Measurements from ENCODE around the gene GTF3C5. TPM values are rescaled to one million over a fixed set of nuclear protein-coding genes. Genes with fewer than 3 reads are reported as not detected.

Gene GTF3C5
- polyA plus RNA-seq, 1 donor from 2014 or later = 103 TPM

GRCh38 chr9:133004999-133005760, 25.6 kb upstream of the GTF3C5 start:
- Histone ChIP-seq H3K27ac (ENCODE audit: low read length) (no peak overlapping the region), H3K27me3 (ENCODE audit: insufficient read depth, low read depth, low read length) (no peaks in the 10 kb centered on the region), H3K79me2 (replicated peaks; ENCODE audit: insufficient read depth, low read length) (no peaks in the 10 kb centered on the region), H3F3A (ENCODE audit: insufficient read depth, low read length, poor library complexity, severe bottlenecking) (no peaks in the 10 kb centered on the region), H3K9ac (ENCODE audit: low read length) (no peak overlapping the region), H3K4me2 (ENCODE audit: low read length) (no peak overlapping the region), H3K36me3 (ENCODE audit: insufficient read depth, low read length) (no peaks in the 10 kb centered on the region), H3K4me3 (ENCODE audit: low read length) (no peak overlapping the region), H3K9me3 (ENCODE audit: low read length) (no peaks in the 10 kb centered on the region), H4K20me1 (ENCODE audit: insufficient read depth) (no peaks in the 10 kb centered on the region), H3K9me2 (ENCODE audit: insufficient read depth, low read length) (no peaks in the 10 kb centered on the region), H2AFZ (ENCODE audit: low read depth, low read length) (no peak overlapping the region)
- no peak for TF ChIP-seq EZH2 (IDR thresholded peaks at IDR 0.05; ENCODE audit: borderline replicate concordance, insufficient read depth, low read length, poor library complexity, severe bottlenecking)
- TF ChIP-seq MXI1 (conservative IDR thresholded peaks at IDR 0.05; ENCODE audit: poor library complexity, severe bottlenecking) = no peak
- TF ChIP-seq CTCF (IDR thresholded peaks at IDR 0.05; ENCODE audit: poor library complexity, severe bottlenecking) = no peak
- no peak for TF ChIP-seq RAD21 (conservative IDR thresholded peaks at IDR 0.05)
- TF ChIP-seq, protein P1, sequence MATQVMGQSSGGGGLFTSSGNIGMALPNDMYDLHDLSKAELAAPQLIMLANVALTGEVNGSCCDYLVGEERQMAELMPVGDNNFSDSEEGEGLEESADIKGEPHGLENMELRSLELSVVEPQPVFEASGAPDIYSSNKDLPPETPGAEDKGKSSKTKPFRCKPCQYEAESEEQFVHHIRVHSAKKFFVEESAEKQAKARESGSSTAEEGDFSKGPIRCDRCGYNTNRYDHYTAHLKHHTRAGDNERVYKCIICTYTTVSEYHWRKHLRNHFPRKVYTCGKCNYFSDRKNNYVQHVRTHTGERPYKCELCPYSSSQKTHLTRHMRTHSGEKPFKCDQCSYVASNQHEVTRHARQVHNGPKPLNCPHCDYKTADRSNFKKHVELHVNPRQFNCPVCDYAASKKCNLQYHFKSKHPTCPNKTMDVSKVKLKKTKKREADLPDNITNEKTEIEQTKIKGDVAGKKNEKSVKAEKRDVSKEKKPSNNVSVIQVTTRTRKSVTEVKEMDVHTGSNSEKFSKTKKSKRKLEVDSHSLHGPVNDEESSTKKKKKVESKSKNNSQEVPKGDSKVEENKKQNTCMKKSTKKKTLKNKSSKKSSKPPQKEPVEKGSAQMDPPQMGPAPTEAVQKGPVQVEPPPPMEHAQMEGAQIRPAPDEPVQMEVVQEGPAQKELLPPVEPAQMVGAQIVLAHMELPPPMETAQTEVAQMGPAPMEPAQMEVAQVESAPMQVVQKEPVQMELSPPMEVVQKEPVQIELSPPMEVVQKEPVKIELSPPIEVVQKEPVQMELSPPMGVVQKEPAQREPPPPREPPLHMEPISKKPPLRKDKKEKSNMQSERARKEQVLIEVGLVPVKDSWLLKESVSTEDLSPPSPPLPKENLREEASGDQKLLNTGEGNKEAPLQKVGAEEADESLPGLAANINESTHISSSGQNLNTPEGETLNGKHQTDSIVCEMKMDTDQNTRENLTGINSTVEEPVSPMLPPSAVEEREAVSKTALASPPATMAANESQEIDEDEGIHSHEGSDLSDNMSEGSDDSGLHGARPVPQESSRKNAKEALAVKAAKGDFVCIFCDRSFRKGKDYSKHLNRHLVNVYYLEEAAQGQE (IDR thresholded peaks at IDR 0.05; ENCODE audit: borderline replicate concordance) = no peak
- no peak for TF ChIP-seq EP300 (conservative IDR thresholded peaks at IDR 0.05; ENCODE audit: poor library complexity, severe bottlenecking)
- no peak for TF ChIP-seq POLR2AphosphoS5 (IDR thresholded peaks at IDR 0.05)
- TF ChIP-seq SMC3 (conservative IDR thresholded peaks at IDR 0.05; ENCODE audit: poor library complexity) = no peak
- TF ChIP-seq TAF1 (IDR thresholded peaks at IDR 0.05; ENCODE audit: low read depth) = no peak

- TF ChIP-seq RAD21 (conservative IDR thresholded peaks at IDR 0.05) = no peak
- TF ChIP-seq TAF1 (IDR thresholded peaks at IDR 0.05; ENCODE audit: low read depth) = no peak
- no peak for TF ChIP-seq POLR2AphosphoS5 (IDR thresholded peaks at IDR 0.05)
- TF ChIP-seq, protein P1 (IDR thresholded peaks at IDR 0.05; ENCODE audit: borderline replicate concordance) = no peak
- no peak for TF ChIP-seq MXI1 (conservative IDR thresholded peaks at IDR 0.05; ENCODE audit: poor library complexity, severe bottlenecking)
- H3K4me2 ChIP-seq (ENCODE audit: low read length) = no peak overlapping the region
These were observed 24.8 kb upstream of the GTF3C5 start for GRCh38 chr9:133005957-133006356.

More at GRCh38 chr9:133005957-133006356, 24.8 kb upstream of the GTF3C5 start:
- no peaks in the 10 kb centered on the region for H3K9me2 ChIP-seq (ENCODE audit: insufficient read depth, low read length)
- no peak overlapping the region for H3K9ac ChIP-seq (ENCODE audit: low read length)
- no peaks in the 10 kb centered on the region for H3K9me3 ChIP-seq (ENCODE audit: low read length)
- H2AFZ ChIP-seq (ENCODE audit: low read depth, low read length) = no peak overlapping the region
- H3K79me2 ChIP-seq (replicated peaks; ENCODE audit: insufficient read depth, low read length) = no peaks in the 10 kb centered on the region
- H3K36me3 ChIP-seq (ENCODE audit: insufficient read depth, low read length) = no peaks in the 10 kb centered on the region
- no peak overlapping the region for H3K27ac ChIP-seq (ENCODE audit: low read length)
- H3K4me3 ChIP-seq (ENCODE audit: low read length) = no peak overlapping the region
- no peaks in the 10 kb centered on the region for H4K20me1 ChIP-seq (ENCODE audit: insufficient read depth)
- H3K27me3 ChIP-seq (ENCODE audit: insufficient read depth, low read depth, low read length) = no peaks in the 10 kb centered on the region
- H3F3A ChIP-seq (ENCODE audit: insufficient read depth, low read length, poor library complexity, severe bottlenecking) = no peaks in the 10 kb centered on the region

Measured in neural cell (in vitro differentiated cells).